NB4 (cell line): ENCODE measurements around the gene ZNF235.

Source experiments
- DNase-seq: peaks from one replicate; pipeline ENCODE4 v3.0.0; 2010; ENCODE audit warnings: low read depth
- H3K4me3 ChIP-seq: one replicate; pipeline ENCODE4 v1.5.1; 2011; ENCODE audit warnings: mild to moderate bottlenecking, low read depth, low read length, moderate library complexity
- MYC ChIP-seq: IDR thresholded peaks from 2 replicates; pipeline ENCODE4 v1.6.1; 2011; ENCODE audit warnings: low read depth, low read length
- POLR2A ChIP-seq: IDR thresholded peaks from 2 replicates; pipeline ENCODE4 v1.6.1; 2011; ENCODE audit warnings: mild to moderate bottlenecking; ENCODE audit not compliant: insufficient read length; ENCODE audit errors: extremely low read depth
- TF ChIP-seq, protein P1 (sequence below): IDR thresholded peaks from 2 replicates; pipeline ENCODE4 v1.6.1; 2011; ENCODE audit warnings: low read depth, low read length
- TF ChIP-seq, protein P2 (sequence below): IDR thresholded peaks from one replicate; pipeline ENCODE4 v1.5.1; 2012; ENCODE audit warnings: low read depth, low read length

Gene ZNF235

DNA sequence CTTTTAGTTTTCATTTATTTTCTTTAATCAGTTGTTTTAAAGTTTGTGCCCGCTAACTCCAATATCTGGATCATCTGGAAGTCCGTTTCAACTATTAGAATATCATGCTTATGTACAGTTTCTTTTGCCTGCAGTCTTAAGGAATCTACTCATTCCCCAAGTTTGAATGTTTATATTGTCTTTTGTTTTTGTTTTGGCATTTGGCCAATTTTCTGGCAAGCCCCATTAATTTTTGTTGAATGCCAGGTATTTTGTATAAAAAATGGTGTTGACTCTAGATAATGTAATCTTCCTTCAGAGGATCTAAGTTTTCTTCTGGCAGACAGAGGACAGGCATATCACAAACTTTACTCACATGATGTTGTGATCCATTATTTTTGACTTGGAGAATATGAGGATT lies 11.1 kb upstream of the ZNF235 start:
- DNase-seq, result no peak
- TF ChIP-seq, protein P1, sequence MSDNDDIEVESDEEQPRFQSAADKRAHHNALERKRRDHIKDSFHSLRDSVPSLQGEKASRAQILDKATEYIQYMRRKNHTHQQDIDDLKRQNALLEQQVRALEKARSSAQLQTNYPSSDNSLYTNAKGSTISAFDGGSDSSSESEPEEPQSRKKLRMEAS, result no peak
- no peak overlapping the region for H3K4me3 ChIP-seq

DNA sequence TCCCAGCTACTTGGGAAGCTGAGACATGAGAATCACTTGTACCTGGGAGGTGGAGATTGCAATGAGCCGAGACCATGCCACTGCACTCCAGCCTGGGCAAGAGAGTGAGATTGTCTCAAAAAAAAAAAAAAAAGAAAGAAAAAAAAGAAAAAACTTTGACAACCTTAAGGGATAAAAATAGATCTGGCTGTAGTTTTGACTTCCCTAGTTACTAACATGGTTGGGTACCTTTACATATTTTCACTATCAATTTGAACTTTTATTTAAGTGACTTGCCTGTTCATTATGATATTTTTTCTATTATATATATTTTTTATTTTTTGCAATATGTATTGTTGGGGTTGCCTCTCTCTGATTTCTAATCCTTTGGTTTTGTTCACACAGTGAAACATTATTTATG lies 8.4 kb upstream of the ZNF235 start:
- TF ChIP-seq POLR2A (no peak), MYC (no peak)
- TF ChIP-seq, protein P2, sequence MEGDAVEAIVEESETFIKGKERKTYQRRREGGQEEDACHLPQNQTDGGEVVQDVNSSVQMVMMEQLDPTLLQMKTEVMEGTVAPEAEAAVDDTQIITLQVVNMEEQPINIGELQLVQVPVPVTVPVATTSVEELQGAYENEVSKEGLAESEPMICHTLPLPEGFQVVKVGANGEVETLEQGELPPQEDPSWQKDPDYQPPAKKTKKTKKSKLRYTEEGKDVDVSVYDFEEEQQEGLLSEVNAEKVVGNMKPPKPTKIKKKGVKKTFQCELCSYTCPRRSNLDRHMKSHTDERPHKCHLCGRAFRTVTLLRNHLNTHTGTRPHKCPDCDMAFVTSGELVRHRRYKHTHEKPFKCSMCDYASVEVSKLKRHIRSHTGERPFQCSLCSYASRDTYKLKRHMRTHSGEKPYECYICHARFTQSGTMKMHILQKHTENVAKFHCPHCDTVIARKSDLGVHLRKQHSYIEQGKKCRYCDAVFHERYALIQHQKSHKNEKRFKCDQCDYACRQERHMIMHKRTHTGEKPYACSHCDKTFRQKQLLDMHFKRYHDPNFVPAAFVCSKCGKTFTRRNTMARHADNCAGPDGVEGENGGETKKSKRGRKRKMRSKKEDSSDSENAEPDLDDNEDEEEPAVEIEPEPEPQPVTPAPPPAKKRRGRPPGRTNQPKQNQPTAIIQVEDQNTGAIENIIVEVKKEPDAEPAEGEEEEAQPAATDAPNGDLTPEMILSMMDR, result no peak
- TF ChIP-seq, protein P1, result no peak
- no peak overlapping the region for H3K4me3 ChIP-seq
- DNase-seq, result no peak

DNA sequence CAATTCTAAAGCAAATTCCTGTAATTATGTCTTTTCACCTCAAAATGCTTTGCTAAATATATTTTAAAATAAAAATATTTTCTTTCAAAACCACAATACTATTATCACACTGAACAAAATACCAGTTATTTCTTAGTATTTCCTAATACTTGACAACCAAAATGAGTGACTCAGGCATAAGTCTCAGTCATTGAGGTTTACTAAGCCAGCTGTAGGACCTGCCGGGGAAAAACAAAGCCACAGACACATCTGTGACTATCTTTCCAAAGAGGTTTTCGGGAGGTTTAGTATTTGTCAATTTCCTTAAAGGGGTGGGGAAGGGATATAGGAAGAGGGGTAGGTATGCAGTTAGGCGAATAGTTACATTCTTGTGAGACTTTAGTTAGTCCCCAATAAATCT lies 3.2 kb upstream of the ZNF235 start:
- peak; percentile 24 for DNase-seq

DNA sequence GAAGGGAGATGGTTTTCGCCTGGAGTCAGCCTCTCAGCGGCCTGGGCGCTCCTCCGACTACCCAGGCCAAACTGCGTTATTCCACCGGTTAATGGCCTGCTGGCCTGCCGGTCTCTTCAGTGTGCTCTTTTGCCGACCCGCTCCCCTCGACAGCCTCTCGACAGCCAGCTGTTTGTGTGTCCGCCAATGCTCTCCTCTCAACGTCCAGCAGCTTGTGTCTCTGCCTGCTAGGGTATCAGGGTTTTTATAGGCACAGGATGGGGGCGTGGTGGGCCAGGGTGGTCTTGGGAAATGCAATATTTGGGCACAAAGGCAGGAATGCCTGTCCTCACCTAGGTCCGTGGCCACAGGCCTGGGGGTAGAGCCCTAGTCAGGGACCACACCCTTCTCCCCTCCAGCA lies 1.5 kb upstream of the ZNF235 start:
- DNase-seq, result no peak
- TF ChIP-seq, protein P2, result no peak
- TF ChIP-seq MYC (no peak), POLR2A (no peak)
- TF ChIP-seq, protein P1, result no peak
- no peak overlapping the region for H3K4me3 ChIP-seq

More for the DNA sequence above, 3.2 kb upstream of the ZNF235 start:
- TF ChIP-seq POLR2A, result no peak
- TF ChIP-seq, protein P2, result no peak
- TF ChIP-seq MYC, result no peak
- TF ChIP-seq, protein P1, result no peak
- H3K4me3 ChIP-seq, result no peak overlapping the region

DNA sequence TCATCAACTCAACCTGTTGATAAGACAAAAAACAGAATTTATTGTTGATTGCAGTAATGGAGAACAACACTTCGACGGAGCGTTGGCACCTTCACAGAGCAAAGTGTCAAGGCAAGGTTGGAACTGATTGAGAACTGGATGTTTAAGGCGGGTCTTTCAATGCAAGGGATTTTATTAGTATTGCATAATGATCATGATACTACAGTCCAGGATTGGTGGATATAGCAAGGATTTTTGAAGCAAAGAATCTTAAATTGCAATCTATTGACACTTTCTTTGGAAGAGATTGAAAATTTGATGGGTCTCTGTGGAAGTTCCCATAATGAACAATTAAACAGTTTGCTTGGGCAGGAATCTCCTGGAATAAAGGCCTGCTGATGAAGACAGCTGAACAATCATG lies 632 bp upstream of the ZNF235 start:
- TF ChIP-seq, protein P1, result no peak
- TF ChIP-seq, protein P2, result no peak
- TF ChIP-seq MYC (no peak), POLR2A (no peak)
- DNase-seq, result no peak
- no peak overlapping the region for H3K4me3 ChIP-seq

DNA sequence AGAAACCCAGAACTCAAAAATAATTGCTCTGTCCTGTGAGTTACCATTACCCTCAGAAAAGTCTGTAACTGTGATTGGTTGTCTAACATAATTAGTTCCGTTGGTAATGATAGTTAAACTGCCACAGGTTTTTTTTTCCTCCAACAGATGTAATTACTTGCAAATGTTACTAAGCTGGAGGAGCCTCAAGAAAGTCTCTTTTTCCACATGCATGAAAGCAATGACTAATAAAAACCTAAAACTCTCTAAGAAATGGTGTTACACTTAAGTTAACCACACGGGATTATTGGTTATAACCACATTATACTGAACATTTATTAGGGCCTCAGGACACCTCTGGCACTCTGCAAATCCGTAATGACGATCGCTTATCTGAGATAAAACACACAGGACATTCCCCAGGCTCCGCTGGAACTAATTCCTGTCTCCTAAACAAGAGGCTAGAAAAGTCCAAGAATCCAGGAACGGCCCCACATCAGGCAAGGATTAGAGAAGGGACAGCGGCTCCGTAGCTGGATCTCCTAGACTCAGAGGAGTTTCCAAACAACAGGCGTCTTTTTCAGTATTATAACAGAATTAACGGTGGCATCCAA lies 753 bp downstream of the ZNF235 start:
- TF ChIP-seq MYC (no peak), POLR2A (no peak)
- TF ChIP-seq, protein P1, result no peak
- TF ChIP-seq, protein P2, result no peak
- peak overlapping the region; percentile 83 for H3K4me3 ChIP-seq
- peak; percentile 2 for DNase-seq
